Nephron progenitor cell (in vitro differentiated cells): ENCODE data around the gene RESP18.

Experiments
- DNase-seq: peaks from one replicate; pipeline ENCODE4 v3.0.0; 2021
- H3K27ac Mint-ChIP-seq: 2 replicates; pipeline ENCODE4 v1.8.0; 2021; ENCODE audit warnings: mild to moderate bottlenecking, moderate library complexity, mixed read lengths
- H3K27me3 Mint-ChIP-seq: 2 replicates; pipeline ENCODE4 v1.8.0; 2021; ENCODE audit warnings: mild to moderate bottlenecking, low read depth, mixed read lengths; ENCODE audit not compliant: poor library complexity
- H3K36me3 Mint-ChIP-seq: 2 replicates; pipeline ENCODE4 v1.8.0; 2021; ENCODE audit warnings: low read depth, mixed read lengths
- H3K4me1 Mint-ChIP-seq: 2 replicates; pipeline ENCODE4 v1.8.0; 2021; ENCODE audit warnings: mixed read lengths
- H3K4me3 Mint-ChIP-seq: 2 replicates; pipeline ENCODE4 v1.8.0; 2021; ENCODE audit warnings: mild to moderate bottlenecking, moderate library complexity, mixed read lengths
- H3K9me3 Mint-ChIP-seq: 2 replicates; pipeline ENCODE4 v1.8.0; 2021; ENCODE audit warnings: mild to moderate bottlenecking, moderate library complexity, mixed read lengths
- CTCF ChIP-seq: fragments of 200-600 bp; sonication (generic); IDR thresholded peaks from 2 replicates; pipeline ENCODE4 v1.5.0; 2021; ENCODE audit warnings: antibody characterized with exemption

RESP18 gene

DNA sequence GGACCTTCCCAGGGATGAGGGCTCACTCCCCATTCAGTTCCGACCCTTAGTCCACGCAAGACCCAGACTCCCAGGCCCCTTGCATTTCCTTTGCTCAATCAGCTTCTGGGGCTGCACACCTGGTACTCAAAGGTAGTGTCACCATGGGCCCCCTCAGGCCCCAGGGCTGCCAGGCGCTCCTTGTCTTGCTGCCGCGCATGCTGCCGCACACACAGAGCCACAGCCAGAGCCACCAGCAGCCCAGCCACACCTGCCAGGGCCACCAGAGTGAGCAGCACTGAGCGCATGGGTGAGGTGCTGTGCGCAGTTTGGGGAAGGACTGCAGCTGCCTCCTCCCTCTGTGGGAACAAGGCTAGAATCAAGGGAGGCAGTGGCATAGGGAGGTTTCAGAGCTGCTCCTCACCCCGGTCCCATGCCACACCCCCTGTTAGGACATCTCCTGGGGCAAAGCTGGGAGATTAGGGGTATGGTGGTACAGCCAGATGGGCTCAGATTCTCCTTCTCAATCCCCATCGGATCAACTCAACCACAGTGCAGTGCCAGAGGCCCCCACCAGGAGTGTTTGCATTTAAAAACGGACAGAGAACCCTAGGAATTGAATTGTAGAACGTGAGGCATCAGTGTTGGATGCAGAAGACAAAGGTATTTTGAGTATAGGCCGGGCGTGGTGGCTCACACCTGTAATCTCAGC is 34.6 kb downstream of the RESP18 start:
- no peak for TF ChIP-seq CTCF
- peaks cover 9% of the 10 kb centered on the region for H3K4me1 Mint-ChIP-seq
- H3K27me3 Mint-ChIP-seq: peaks cover 82% of the 10 kb centered on the region
- no peaks in the 10 kb centered on the region for H3K9me3 Mint-ChIP-seq
- DNase-seq: no peak
- no peak overlapping the region for H3K27ac Mint-ChIP-seq
- no peaks in the 10 kb centered on the region for H3K36me3 Mint-ChIP-seq
- no peak overlapping the region for H3K4me3 Mint-ChIP-seq

DNA sequence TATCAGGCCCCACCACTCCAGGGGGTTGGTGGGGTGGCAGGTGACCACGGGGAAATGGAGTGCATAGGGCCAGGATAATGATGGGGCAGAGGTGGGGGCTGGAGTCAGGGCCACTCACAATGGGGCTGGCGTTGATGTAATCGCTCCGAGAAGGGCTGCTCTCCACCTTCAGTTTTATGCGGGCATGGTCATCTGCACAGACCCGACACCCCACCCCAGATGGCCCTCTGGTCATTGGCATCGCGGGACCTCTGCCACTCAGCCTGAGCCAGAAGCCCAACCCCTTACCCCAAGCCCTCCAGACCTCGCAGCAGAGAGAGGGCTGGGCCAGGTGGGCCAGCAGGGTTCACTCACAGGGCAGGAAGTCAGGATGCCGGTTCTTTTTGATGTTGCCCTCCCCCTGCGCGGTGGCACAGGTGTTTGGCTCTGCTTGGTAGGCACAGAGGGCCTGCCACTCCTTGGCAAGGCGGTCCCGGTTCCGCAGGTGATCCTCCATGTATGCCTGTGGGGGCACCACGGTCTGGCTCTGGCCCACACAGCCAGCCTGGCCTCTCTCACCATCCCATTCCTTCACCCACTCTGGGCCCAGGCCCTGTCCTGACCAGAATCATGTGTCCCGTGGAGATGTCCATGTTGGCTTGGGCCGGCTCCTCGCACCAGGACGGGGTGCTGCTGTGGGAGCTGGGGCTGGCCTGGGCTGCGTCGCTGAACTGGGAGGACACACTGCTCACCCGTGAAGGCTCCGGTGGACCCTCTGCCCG is 35.7 kb downstream of the RESP18 start:
- Mint-ChIP-seq H3K27me3 (peaks cover 82% of the 10 kb centered on the region), H3K4me1 (peaks cover 9% of the 10 kb centered on the region), H3K4me3 (no peak overlapping the region), H3K9me3 (no peaks in the 10 kb centered on the region), H3K27ac (no peak overlapping the region), H3K36me3 (no peaks in the 10 kb centered on the region)
- TF ChIP-seq CTCF: no peak
- DNase-seq: no peak

DNA sequence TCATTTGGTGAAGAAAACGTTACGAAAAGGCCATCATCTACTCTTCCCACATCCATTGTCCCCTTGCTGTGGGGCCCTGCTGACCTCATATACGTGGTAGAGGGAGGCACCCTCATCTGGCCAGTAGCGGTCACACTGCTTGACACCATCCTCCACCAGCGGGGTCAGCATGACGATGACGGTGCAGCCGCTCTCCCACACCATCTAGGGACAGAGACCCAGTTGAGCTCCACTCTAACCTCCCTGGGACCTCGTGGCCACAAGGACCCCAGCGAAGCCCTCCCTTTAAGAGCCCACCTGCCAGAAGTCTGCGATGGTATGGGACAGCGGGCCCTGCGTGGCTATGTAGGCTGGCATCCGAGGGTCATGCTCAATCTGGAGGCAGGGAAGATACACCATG is 36.4 kb downstream of the RESP18 start:
- no peak for TF ChIP-seq CTCF
- no peaks in the 10 kb centered on the region for H3K9me3 Mint-ChIP-seq

DNA sequence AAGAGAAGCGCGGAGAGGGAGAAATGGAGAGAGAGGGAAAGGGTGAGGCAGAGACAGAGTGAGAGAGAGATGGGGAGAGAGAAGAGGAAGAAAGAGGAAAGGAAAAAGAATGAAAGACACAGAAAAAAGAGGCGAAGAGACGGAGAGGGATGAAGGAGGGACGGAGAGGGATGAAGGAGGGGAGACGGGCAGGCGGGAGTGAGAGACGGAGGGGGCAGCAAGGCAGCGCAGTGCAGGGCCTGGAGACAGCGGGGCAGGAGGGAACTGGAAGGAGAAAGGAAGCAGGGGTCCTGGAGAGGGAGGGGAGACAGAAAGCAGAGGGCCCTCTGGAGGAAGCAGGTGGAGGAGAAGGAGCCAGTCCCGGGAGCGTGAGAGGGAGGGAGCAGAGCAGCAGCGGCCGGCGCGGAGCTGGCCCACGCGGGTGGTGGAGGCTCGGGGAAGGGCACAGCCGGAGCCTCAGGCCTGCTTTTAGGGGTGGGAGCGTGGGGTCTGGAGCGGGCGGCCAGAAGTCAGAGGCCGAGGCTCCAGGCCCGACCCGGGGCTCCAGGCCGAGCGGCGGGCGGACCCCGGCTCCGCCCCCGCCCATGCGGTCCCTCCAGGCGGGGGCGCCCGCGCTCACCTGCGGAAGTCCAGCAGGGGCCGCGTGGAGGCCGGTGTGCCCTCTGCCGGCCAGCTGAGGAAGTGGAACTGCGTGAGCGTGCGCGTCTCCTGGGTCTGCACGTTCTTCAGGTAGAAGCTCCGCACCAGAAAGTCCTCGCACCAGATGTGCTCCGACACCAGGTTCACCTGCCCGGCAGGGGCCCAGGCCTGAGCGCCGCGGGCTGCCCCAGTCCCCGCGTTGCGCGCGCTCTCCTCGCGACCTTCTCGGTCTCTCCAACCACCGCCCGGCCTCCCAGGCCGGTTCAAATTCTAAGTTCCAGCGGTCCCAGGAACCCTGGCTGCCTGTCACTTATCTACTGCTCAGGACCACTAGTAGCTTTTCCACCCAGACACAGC is 37.9 kb downstream of the RESP18 start:
- Mint-ChIP-seq H3K4me3 (peak overlapping the region; percentile 83), H3K9me3 (no peaks in the 10 kb centered on the region), H3K27ac (no peak overlapping the region), H3K27me3 (peaks cover 69% of the 10 kb centered on the region), H3K4me1 (peaks cover 9% of the 10 kb centered on the region), H3K36me3 (no peaks in the 10 kb centered on the region)
- TF ChIP-seq CTCF: peak; percentile 98
- DNase-seq: peak; percentile 91

More for the DNA sequence above, 36.4 kb downstream of the RESP18 start:
- Mint-ChIP-seq H3K4me3 (no peak overlapping the region), H3K27me3 (peaks cover 77% of the 10 kb centered on the region), H3K36me3 (no peaks in the 10 kb centered on the region), H3K27ac (no peak overlapping the region), H3K4me1 (peaks cover 9% of the 10 kb centered on the region)
- DNase-seq: no peak

GRCh38 chr2:219293736-219294231 is 38.8 kb downstream of the RESP18 start:
- no peak for TF ChIP-seq CTCF
- no peak overlapping the region for H3K27ac Mint-ChIP-seq
- DNase-seq: no peak

More at GRCh38 chr2:219293736-219294231, 38.8 kb downstream of the RESP18 start:
- H3K9me3 Mint-ChIP-seq: no peaks in the 10 kb centered on the region
- H3K27me3 Mint-ChIP-seq: peaks cover 61% of the 10 kb centered on the region
- no peaks in the 10 kb centered on the region for H3K36me3 Mint-ChIP-seq
- H3K4me3 Mint-ChIP-seq: peak overlapping the region; percentile 83
- peaks cover 9% of the 10 kb centered on the region for H3K4me1 Mint-ChIP-seq
